HG03354 (cell line): ENCODE data around the gene MAGI2.

Experiments used
- ATAC-seq: cut with Tn5 transposase; IDR thresholded peaks from one replicate; pipeline ENCODE4 v1.9.1; 2021; ENCODE audit warnings: mild to moderate bottlenecking; ENCODE audit not compliant: unreplicated experiment, poor library complexity, severe bottlenecking

MAGI2 gene

GRCh38 chr7:78895393-78895792 lies 558.1 kb downstream of the MAGI2 start:
- no peak for ATAC-seq

GRCh38 chr7:78879206-78879605 lies 574.3 kb downstream of the MAGI2 start:
- ATAC-seq, result no peak

DNA sequence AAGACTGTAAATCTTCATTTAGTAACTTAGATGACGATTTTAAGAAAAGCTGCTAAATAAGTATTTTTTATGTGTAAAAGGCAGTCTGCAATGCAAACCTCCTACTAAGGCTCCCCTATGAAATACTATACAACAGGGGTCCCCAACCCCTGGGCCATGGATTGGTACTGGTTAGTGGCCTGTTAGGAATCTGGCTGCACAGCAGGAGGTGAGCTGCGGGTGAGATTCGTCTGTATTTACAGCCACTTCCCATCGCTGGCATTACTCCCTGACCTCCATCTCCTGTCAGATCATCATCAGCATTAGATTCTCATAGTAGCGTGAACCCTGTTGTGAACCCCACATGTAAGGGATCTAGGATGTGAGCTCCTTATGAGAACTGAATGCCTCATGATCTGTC lies 580.4 kb downstream of the MAGI2 start:
- no peak for ATAC-seq

GRCh38 chr7:78864339-78864738 lies 589.1 kb downstream of the MAGI2 start:
- no peak for ATAC-seq

GRCh38 chr7:78863281-78863680 lies 590.2 kb downstream of the MAGI2 start:
- ATAC-seq, result no peak

- no peak for ATAC-seq
Measured at GRCh38 chr7:78862411-78862900, 591.0 kb downstream of the MAGI2 start.

DNA sequence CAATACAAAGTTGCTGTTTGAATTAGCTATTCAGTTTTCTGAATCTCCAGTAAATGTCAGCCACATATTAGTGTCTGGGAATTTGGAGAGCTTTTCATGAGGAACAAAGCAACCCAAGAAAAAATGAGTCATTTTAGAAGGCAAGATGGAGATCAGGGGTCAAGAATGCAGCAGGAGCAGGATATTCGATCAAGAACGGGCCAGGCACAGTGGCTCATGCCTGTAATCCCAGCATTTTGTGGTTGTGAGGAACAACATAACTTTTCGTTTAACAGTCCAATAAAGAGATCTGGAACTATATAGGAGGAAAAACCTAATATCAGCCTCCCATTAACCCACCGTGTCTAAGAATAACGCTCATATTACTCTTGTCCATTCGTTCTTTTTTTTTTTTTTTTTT lies 600.5 kb downstream of the MAGI2 start:
- no peak for ATAC-seq

DNA sequence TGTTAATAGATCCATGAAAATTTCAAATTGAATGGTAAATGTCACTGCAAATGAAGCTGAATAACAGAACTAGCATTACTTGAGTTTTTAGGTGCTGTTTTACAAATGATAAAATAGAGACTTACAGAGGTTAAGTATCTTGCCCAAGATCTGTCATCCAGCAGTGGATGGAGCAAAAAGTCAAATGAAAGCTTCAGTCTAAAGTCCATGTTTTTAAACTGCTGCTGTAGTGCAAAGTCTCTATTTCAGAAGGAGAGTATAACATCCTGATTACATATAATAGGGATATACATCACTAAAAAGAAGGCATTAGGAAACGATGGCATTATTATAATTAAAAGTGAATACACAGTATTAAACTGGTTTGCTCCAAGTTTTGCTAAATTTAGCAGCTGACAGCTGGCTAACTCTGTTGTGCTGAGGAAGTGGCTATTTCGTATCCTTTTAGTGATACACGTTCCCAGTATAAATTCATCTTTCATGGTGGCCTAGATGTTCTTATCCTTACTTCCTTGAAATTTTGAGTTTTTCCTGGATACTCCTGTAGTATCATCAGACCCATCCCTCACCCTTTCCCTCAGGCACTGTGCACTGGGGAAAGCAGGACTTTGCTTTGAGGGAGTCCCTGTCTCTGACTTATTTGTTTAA lies 603.2 kb downstream of the MAGI2 start:
- no peak for ATAC-seq

DNA sequence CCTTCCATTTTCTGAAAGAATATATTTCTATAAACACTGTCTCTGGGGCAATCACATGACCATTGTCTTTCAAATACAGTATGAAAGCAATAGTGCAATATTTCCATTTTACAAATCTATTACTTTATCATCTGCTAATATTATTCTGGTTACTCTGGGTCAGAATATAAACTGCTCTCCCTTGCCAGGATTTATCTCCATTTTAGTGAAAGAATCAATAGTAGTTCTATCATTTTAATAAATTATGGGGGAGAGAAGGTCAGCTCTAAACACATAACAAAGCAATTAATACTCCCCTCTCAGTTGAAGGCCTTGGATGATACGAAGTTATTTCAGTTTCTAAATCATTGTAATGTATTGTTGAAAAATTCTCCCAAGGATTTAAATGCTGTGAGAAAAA lies 608.3 kb downstream of the MAGI2 start:
- no peak for ATAC-seq

- no peak for ATAC-seq
Measured at GRCh38 chr7:78842068-78842467, 611.4 kb downstream of the MAGI2 start.

DNA sequence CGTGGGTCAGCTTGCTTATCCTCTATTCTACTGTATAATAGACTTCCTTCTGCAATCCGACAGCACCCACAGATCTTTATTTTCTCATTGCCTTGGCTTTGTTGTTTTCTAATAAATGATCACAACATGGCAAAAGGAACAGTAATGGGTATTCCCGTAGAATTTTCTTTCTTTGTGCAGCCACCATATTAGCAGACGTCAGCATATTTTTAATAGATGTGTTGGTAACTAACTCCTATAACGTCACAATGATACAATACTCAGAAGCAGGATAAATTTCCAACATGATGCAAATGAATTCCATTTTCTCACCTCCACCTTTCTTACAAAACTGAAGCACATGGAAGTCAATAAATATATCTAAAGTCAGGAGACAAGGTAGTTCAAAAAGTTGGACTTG lies 617.6 kb downstream of the MAGI2 start:
- no peak for ATAC-seq

GRCh38 chr7:78828317-78828716 lies 625.1 kb downstream of the MAGI2 start:
- ATAC-seq, result no peak

GRCh38 chr7:78803501-78804127 lies 649.9 kb downstream of the MAGI2 start:
- no peak for ATAC-seq

DNA sequence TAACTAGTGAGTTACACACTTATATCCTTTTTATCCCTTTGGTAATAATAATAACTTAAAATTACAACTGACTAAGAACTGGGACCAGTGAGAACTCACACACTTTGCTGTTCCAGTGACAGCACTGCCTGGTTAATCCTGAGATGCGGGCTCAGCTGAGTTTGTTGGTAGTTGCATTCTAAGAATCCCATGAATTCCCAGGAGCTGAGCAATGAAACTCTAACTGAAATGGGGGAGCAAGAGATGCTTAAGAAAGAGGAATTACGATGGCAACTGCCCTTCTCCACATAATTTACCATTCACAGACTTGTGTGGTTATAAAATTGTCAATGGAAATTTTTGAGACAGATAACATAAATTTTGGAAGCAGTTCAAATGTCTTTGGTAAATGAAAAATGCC lies 659.4 kb downstream of the MAGI2 start:
- ATAC-seq, result no peak

GRCh38 chr7:78792624-78793023 lies 660.8 kb downstream of the MAGI2 start:
- ATAC-seq, result no peak

GRCh38 chr7:78792006-78792405 lies 661.5 kb downstream of the MAGI2 start:
- no peak for ATAC-seq

DNA sequence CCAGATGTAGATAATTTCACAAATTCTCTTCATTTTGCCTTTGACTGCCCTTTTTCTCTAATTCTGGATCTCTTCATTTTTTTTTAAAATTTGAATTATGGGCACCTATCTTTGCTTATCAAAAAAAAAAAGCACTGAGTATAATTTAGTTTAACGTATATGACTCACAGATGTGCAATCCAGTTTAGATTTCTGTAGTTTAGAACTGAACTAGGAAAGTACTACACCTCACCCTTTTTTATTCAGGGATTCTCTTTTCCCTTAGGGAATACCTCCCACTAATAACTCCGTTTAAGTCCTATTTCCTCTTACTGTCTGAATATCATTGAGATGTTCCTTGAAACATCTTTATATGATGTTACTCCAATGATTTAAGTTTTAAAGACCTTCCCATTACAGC lies 665.0 kb downstream of the MAGI2 start:
- no peak for ATAC-seq

- ATAC-seq, result no peak
Measured at GRCh38 chr7:78787854-78788253, 665.6 kb downstream of the MAGI2 start.

GRCh38 chr7:78786055-78786454 lies 667.4 kb downstream of the MAGI2 start:
- no peak for ATAC-seq

DNA sequence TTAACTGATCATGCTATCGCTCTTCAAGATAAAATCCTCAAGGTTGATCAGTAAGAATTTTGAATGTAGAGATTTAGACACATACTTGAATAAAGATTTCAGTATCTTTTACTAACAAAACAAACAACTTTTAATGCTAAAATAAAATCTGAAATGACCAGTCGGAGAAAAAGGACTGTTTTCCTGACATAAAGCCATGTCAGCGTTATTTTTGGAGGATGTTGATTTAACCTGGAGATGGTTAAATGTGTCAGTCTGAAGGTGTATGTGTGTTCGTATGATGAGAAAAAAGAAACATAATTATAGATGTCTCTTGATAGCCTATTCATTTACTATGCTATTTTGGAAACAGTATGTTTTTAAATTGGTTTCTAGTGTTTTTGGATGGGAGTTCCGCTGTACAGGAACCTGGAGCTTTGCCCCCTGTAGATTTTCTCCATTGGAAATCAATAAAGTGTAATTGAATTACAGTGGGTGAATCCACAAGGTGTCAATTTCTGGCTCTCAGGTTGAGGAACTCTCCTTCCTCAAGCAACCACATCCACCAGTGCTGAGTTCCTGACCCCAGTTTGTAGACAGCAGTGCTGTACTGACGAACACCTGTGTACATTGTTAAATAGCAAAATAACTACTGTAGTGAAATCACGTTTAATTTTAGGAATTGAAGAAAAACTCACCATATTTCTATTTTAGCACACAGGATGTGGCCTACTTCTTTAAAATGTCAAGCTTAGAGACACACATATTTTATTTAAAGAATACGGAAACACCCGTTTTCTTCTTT lies 670.1 kb downstream of the MAGI2 start:
- no peak for ATAC-seq

DNA sequence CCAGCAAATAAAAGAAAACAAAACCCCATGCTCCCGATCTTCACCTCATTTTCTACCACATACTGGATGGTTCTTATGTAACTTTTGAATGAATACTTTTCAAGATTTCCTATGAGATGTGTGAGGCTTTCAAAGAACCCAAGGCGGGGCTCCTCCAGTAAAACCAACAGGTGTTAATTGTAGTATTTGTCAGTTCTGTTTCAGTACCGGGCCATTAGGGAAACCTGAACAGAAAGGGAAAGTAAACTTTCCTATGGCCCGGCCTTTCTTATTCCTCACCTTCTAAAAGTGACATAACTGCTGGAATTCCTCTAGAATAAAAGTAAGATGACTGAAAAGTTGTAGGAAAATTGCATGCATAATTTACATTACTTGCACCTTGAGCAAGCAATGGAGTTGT lies 672.9 kb downstream of the MAGI2 start:
- ATAC-seq, result no peak
